OCI-LY1 (cell line): Measurements from ENCODE around the gene KLHL8.

Experiments used
- H2AFZ ChIP-seq: fragments of 200-600 bp; sonication (generic), shearing (Covaris generic); 2 replicates; pipeline ENCODE4 v1.6.0; 2014; ENCODE audit warnings: antibody characterized with exemption, mild to moderate bottlenecking, low read length
- H3F3A ChIP-seq: fragments of 200-600 bp; sonication (generic), shearing (Covaris generic); 2 replicates; pipeline ENCODE4 v1.6.0; 2014; ENCODE audit warnings: mild to moderate bottlenecking, antibody characterized with exemption, low read length, moderate library complexity; ENCODE audit not compliant: insufficient read depth
- H3K27ac ChIP-seq: fragments of 200-600 bp; sonication (generic); 2 replicates; pipeline ENCODE4 v1.5.1; 2014; ENCODE audit warnings: low read length, mixed run types, mild to moderate bottlenecking, low read depth; ENCODE audit not compliant: poor library complexity, severe bottlenecking
- H3K27me3 ChIP-seq: fragments of 200-600 bp; sonication (generic); 2 replicates; pipeline ENCODE4 v1.6.0; 2014; ENCODE audit warnings: antibody characterized with exemption, mild to moderate bottlenecking, low read length, moderate library complexity; ENCODE audit not compliant: insufficient read depth
- H3K36me3 ChIP-seq: fragments of 200-600 bp; sonication (generic); 2 replicates; pipeline ENCODE4 v1.6.1; 2014; ENCODE audit warnings: mild to moderate bottlenecking, antibody characterized with exemption, low read length, moderate library complexity, mixed read lengths; ENCODE audit not compliant: insufficient read depth
- H3K4me1 ChIP-seq: fragments of 200-600 bp; sonication (generic); 2 replicates; pipeline ENCODE4 v1.5.1; 2014; ENCODE audit warnings: mild to moderate bottlenecking, low read length, moderate library complexity; ENCODE audit not compliant: insufficient read depth, severe bottlenecking
- H3K4me2 ChIP-seq: fragments of 200-600 bp; sonication (generic), shearing (Covaris generic); 2 replicates; pipeline ENCODE4 v1.6.1; 2014; ENCODE audit warnings: low read length
- H3K4me3 ChIP-seq: fragments of 200-600 bp; sonication (generic); 2 replicates; pipeline ENCODE4 v1.5.1; 2014; ENCODE audit warnings: low read length, low read depth, mild to moderate bottlenecking, mixed read lengths; ENCODE audit not compliant: poor library complexity, severe bottlenecking
- H3K79me2 ChIP-seq: fragments of 200-600 bp; shearing (Covaris generic); 2 replicates; pipeline ENCODE4 v1.6.1; 2016; ENCODE audit warnings: mixed run types, low read length, mixed read lengths; ENCODE audit not compliant: insufficient read depth
- H3K9ac ChIP-seq: fragments of 200-600 bp; sonication (generic), shearing (Covaris generic); 2 replicates; pipeline ENCODE4 v1.6.1; 2014; ENCODE audit warnings: mild to moderate bottlenecking, low read length, mixed read lengths
- H3K9me2 ChIP-seq: fragments of 200-600 bp; sonication (generic), shearing (Covaris generic); 2 replicates; pipeline ENCODE4 v1.6.1; 2014; ENCODE audit warnings: low read depth, mild to moderate bottlenecking, low read length, mixed read lengths
- H3K9me3 ChIP-seq: fragments of 200-600 bp; shearing (Covaris generic); 2 replicates; pipeline ENCODE4 v1.6.1; 2014; ENCODE audit warnings: low read length, mixed read lengths
- H4K20me1 ChIP-seq: fragments of 200-600 bp; sonication (generic), shearing (Covaris generic); 2 replicates; pipeline ENCODE4 v1.6.0; 2016; ENCODE audit warnings: mild to moderate bottlenecking, low read length; ENCODE audit not compliant: insufficient read depth
- CTCF ChIP-seq: fragments of 200-600 bp; sonication (generic), shearing (Covaris generic); IDR thresholded peaks from 2 replicates; pipeline ENCODE4 v1.5.1; 2017; ENCODE audit warnings: mild to moderate bottlenecking, antibody characterized with exemption, low read length, moderate library complexity, mixed read lengths
- EZH2 ChIP-seq: fragments of 200-600 bp; sonication (generic), shearing (Covaris generic); IDR thresholded peaks from 2 replicates; pipeline ENCODE4 v1.8.0; 2017; ENCODE audit warnings: borderline replicate concordance, mixed run types, mild to moderate bottlenecking, antibody characterized with exemption, low read length, moderate library complexity, mixed read lengths

KLHL8 gene

GRCh38 chr4:87229979-87230378, 9.6 kb upstream of the KLHL8 start:
- H3F3A ChIP-seq = no peaks in the 10 kb centered on the region
- no peak overlapping the region for H3K27ac ChIP-seq
- H3K27me3 ChIP-seq = no peaks in the 10 kb centered on the region
- H3K9ac ChIP-seq = no peak overlapping the region
- H3K4me3 ChIP-seq = no peak overlapping the region
- H3K9me2 ChIP-seq = no peaks in the 10 kb centered on the region
- no peak overlapping the region for H2AFZ ChIP-seq
- H3K4me1 ChIP-seq = no peaks in the 10 kb centered on the region
- no peak overlapping the region for H3K4me2 ChIP-seq
- H3K9me3 ChIP-seq = no peaks in the 10 kb centered on the region
- no peaks in the 10 kb centered on the region for H4K20me1 ChIP-seq
- no peaks in the 10 kb centered on the region for H3K36me3 ChIP-seq
- no peaks in the 10 kb centered on the region for H3K79me2 ChIP-seq
- no peak for TF ChIP-seq CTCF
- no peak for TF ChIP-seq EZH2

GRCh38 chr4:87228262-87228860, 7.9 kb upstream of the KLHL8 start:
- Histone ChIP-seq H3F3A (no peaks in the 10 kb centered on the region), H3K36me3 (no peaks in the 10 kb centered on the region), H3K27me3 (no peaks in the 10 kb centered on the region)

GRCh38 chr4:87227751-87228151, 7.3 kb upstream of the KLHL8 start:
- Histone ChIP-seq H4K20me1 (no peaks in the 10 kb centered on the region), H3K4me1 (no peaks in the 10 kb centered on the region), H3K27me3 (no peaks in the 10 kb centered on the region), H3K4me2 (no peak overlapping the region), H2AFZ (no peak overlapping the region), H3K27ac (no peak overlapping the region), H3K79me2 (no peaks in the 10 kb centered on the region), H3K9me3 (no peaks in the 10 kb centered on the region), H3F3A (no peaks in the 10 kb centered on the region), H3K9ac (no peak overlapping the region), H3K4me3 (no peak overlapping the region), H3K36me3 (no peaks in the 10 kb centered on the region), H3K9me2 (no peaks in the 10 kb centered on the region)
- TF ChIP-seq EZH2 = no peak
- TF ChIP-seq CTCF = no peak

More at GRCh38 chr4:87228262-87228860, 7.9 kb upstream of the KLHL8 start:
- no peaks in the 10 kb centered on the region for H3K9me2 ChIP-seq
- H2AFZ ChIP-seq = no peak overlapping the region
- H3K4me2 ChIP-seq = no peak overlapping the region
- H3K9ac ChIP-seq = no peak overlapping the region
- H3K27ac ChIP-seq = no peak overlapping the region
- H3K9me3 ChIP-seq = no peaks in the 10 kb centered on the region
- no peaks in the 10 kb centered on the region for H3K4me1 ChIP-seq
- H3K79me2 ChIP-seq = no peaks in the 10 kb centered on the region
- TF ChIP-seq CTCF = no peak
- no peak for TF ChIP-seq EZH2
- no peaks in the 10 kb centered on the region for H4K20me1 ChIP-seq
- H3K4me3 ChIP-seq = no peak overlapping the region
